SKM-1 treated with dmso at 0.1 percent for 144 hours (cell line): ENCODE measurements around the gene RALY.

Experiments
- DNase-seq: peaks from one replicate; lab custom pipeline; 2025; ENCODE audit not compliant: unreplicated experiment; lab: John Stamatoyannopoulos, UW

Gene RALY

GRCh38 chr20:34074101-34074760 is 80.5 kb downstream of the RALY start:
- DNase-seq = no peak

GRCh38 chr20:34075647-34076046 is 81.9 kb downstream of the RALY start:
- DNase-seq = no peak

GRCh38 chr20:34076952-34077351 is 83.2 kb downstream of the RALY start:
- DNase-seq = no peak

DNA sequence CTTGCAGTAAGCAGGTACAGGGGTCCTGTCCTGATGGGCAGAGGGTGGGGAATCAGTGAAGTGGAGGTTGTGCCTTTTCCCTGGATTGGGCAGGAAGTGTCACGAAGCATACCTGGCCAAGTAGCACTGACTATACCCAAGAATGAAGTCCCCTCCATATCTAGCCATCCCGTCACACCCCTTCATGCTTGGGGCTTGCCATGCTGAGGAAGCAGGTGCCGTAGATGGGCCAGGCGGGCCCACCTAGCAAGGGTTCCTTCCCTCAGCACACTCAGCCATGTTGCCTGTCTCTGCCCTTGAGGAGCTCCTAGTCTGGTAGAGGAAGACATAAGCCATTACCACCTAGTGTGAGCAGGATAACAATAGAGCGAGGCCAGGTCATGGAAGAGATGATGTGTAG is 84.8 kb downstream of the RALY start:
- no peak for DNase-seq

DNA sequence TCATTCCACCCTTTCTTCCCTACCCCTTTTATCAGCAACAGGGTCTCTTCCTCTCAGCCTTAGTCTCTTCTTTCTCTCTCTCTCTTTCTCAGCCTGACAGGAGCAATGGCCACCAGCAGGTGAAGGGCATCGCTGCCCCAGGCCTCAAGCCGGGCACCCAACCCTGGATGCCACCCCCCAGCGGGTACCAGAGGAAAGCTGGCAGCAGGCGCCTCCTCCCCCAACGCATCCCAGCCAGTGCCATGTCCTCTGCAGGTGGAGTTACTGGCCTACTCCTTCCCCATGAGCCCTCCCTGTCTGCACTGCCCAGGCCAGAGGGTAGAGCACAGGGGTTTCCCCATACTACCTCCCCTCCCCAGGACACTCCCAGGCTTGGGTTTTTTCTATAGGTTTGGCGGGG is 86.1 kb downstream of the RALY start:
- no peak for DNase-seq

DNA sequence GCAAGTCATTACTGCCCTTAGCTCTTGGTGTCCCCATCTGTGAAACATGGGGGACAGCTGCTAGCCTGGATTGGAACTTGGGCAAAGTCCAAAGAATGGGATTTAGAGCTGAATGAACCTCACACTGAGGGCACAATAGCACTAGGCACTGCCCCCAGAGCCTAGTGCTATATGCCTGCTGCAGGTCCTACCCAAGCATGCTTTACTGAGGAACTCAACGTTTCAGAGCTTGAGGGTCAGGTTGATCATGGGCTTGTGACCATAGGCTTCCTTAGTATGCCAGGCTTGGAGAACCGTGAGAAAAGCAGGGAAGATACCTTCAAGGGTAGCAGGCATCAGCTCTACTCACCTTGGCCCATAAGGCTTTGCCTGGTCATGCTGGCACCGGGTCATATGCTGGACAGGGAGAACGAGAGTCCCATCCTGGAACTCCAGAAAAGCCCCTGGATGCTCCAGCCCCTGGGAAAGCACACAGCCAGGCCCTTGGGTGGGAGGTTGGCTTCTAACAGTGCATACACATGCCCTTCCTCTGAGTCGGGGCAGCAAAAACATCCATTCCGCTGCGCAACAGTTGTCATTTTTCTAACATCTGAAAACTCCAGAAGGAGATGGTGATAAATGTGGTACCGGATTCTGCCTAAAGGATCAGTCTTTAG is 88.6 kb downstream of the RALY start:
- no peak for DNase-seq

DNA sequence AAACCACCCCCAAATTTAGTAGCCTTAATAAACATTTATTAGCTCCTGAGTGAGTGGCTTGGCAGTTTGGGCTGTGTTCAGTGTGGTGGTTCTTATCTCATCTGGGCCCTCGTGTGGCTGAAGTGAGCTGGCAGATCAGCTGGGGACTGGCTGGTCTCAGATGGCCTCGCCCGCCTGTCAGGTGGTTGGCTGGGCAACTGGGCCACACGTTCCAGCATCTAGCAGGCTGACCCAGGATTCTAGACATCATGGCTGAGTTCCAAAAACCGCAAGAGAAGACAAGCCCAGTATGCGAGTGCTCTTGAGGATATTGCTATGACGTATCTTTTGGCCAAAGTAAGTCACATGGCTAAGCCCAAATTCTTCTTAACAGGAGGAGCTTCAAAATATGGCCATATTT is 89.4 kb downstream of the RALY start:
- no peak for DNase-seq

GRCh38 chr20:34083781-34084180 is 90.1 kb downstream of the RALY start:
- DNase-seq = no peak

- no peak for DNase-seq
Measured at GRCh38 chr20:34084227-34084923, 90.7 kb downstream of the RALY start.

GRCh38 chr20:34085544-34086040 is 91.9 kb downstream of the RALY start:
- DNase-seq = no peak

- DNase-seq = no peak
Measured at GRCh38 chr20:34088305-34089174, 94.8 kb downstream of the RALY start.

- DNase-seq = no peak
Measured at GRCh38 chr20:34089175-34089479, 95.4 kb downstream of the RALY start.

GRCh38 chr20:34089655-34090345 is 96.1 kb downstream of the RALY start:
- DNase-seq = no peak

DNA sequence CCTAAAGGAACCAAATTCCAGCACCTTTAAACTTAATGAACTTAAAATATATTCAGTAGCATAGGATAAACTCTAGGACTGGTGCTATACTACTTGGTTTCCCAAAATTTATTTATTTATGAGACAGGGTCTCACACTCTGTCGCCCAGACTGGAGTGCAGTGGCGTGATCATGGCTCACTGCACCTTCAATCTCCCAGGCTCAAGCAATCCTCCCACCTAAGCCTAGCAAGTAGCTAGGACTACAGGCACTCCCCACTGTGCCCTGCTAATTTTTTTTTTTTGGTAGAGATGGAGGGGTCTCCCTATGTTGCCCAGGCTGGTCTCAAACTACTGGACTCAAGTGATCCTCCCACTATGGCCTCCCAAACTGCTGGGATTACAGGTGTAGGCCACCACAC is 96.9 kb downstream of the RALY start:
- DNase-seq = no peak

- DNase-seq = no peak
Measured at GRCh38 chr20:34091637-34092200, 98.0 kb downstream of the RALY start.

DNA sequence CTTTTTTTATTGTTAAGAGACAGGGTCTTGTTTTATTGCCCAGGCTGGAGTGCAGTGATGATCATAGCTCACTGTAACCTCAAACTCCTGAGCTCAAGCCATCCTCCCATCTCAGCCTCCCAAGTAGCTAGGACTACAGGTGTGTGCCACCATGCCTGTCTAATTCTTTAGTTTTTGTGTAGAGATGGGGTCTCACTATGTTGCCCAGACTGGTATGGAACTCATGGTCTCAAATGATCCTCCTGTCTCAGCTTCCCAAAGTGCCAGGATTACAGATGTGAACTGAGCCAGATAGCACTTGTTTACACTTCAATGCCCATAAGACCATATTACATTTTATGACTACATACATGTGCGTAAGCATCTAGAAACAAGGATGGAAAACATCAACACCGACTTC is 100.2 kb downstream of the RALY start:
- DNase-seq = no peak

DNA sequence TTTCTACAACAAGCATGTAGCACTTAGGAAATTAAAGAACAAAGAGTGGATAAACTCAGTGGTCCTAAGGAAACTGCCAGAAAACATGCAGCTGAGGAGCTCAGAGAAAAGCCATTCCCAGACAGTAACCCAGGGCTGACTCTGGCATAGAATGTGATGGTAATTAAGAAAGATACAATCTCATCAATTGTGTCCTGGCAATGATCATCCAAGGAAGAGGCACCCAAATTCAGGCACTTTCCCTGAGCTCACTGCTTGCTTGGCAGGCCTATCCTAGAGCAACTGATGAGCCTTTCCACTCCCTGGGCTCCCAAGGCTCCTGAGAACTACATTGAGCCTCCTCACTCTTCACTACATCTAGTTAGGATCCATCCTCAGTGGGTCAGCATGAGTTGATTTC is 102.1 kb downstream of the RALY start:
- DNase-seq = no peak

GRCh38 chr20:34096699-34097444 is 103.2 kb downstream of the RALY start:
- no peak for DNase-seq

GRCh38 chr20:34098570-34098969 is 104.9 kb downstream of the RALY start:
- DNase-seq = no peak

DNA sequence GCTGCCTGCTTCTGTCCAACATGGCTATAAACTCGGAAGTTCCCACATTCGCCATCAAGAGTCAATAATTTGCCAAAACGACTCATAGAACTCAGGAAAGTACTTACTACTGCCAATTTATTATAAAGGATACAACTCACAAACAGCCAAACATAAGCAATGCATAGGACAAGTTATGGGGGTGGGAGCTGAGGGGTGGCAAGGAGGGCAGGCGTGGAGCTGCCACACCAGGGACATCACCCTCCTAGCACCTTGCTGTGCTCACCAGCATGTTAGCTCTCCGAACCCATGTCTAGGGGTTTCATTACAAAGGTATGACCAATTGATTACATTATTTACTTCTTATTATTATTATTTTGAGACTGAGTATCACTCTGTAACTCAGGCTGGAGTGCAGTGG is 106.0 kb downstream of the RALY start:
- DNase-seq = no peak
